NCI-H187 treated with DMSO at 0.1 percent for 48 hours (cell line): ENCODE data around the gene FABP3.
"Not testable (repeated sequence)": the region's sequence is repeated elsewhere in the genome, so short reads cannot be mapped to it uniquely, and the experiment has no call there.

Experiments used
- DNase-seq: peaks from one replicate; lab custom pipeline; 2025; lab: John Stamatoyannopoulos, UW

Gene FABP3

DNA sequence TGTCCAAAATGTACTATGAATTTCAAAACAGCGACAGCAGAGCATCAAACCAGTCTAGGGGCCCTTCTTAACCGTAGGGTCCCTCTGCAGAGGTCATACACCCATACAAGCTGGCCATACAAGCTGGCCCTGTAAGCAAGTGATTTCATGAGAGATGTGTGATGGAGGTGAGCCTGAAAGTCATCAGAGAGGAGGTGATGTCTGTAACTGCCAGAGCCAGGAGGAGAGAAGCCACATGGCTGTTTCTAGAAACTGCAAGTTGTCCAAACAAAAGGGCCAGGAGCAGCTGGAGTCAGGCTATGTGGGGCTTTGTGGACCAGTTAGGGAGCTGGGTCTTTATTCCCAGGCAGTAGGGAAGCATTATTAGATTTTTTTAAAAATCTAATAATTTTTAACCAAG, 25.4 kb upstream of the FABP3 start:
- no peak for DNase-seq

DNA sequence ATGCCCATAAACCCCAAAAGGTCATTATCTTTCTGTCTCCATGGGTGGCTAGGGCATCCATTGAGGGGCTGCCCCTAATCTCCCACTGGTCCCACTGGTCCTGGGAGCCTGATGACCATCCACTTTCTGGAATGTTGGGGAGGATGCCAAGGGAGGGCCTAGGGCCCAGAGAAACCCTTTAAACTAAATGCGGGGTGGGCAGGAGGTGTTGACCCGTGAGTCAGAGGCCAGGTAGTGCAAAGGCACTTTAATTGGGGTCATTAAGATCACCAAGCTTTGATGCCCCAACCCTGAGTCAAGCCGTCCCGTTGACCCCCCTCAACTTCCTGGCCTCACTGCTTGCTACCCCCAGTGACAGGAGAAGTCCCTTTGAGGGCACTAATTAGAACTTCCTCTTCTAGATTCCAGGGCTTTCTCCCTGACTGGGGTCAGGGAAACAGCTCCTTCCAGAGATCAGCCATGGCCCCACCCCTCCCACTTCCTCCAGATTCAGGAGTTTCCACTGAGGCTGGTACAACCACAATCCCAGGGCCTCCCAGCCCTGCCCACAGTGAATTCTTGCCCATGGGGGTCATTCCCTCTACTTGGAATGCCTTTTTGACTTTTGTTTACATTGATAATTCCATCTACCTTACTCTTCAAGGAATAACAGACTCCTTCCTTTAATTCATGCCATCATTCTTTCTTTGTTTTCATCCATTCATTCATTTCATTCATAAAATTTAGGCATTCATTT, 24.7 kb upstream of the FABP3 start:
- DNase-seq: no peak

DNA sequence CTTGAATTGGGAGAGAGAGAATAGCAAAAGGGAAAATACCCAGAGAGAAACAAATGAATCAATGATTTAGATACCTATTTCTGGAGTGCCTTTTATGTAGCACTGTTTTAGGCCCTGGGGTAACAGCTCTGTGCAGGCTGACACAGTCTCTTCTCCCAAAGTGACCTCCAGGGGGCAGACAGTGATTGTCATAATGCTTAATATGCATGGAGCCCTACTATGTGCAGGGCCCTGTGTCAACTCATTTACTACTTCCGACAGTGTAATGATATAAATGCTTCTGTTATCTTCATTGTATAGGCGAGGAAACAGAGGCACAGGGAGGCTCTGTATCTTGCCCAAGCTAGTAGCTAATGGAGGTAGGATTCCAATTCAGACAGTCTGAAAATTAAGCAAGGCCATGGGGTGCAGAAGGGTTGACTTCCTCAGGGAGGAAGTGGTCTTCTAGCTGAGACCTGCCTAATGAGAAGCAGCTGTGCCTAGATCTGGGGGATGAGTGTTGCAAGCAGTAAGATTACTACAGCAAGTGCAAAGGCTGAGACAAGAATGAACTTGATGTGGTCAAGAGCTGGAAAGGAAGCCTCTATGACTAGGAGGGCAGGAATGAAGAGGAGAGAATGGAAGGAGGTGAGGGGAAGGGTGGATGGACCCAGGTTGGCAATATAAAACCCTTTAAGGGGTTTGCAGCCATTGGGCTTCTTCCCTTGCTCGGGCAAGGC, 23.9 kb upstream of the FABP3 start:
- no peak for DNase-seq

GRCh38 chr1:31394584-31395193, 21.8 kb upstream of the FABP3 start:
- peak; percentile 62 for DNase-seq

DNA sequence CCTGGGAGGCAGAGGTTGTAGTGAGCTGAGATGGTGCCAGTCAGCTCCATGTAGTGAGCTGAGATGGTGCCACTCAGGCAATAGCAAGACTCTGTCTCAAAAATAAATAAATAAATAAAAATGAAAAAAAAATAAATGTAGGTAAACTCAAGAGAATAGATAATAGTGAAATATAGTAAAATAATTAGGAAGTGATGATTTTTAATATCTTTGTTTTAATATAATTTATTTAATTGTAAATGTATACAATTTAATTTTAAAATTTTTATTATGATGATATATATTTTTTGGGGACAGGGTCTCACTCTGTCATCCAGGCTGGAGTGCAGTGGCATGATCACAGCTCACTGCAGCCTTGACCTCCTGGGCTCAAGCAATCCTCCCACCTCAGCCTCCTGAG, 20.6 kb upstream of the FABP3 start:
- DNase-seq: no peak

DNA sequence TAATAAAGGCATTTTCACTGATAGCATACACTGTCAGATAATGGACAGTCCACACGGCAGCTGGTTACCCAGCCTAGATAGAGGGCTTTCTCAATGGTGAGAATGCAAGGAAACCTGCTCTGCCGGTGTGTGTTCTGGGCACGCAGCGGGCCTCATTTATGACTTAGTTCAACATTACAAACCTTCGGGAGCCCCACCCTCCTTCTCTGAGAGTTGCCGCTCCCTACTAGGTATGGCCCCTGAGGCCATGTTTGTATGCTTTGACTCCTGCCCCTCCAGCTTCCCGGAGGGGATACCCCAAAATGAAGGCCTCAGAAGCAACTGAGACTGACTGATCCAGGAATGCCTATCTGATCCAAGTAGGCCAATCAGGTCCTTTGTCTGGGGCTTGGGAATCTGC, 17.2 kb upstream of the FABP3 start:
- no peak for DNase-seq

DNA sequence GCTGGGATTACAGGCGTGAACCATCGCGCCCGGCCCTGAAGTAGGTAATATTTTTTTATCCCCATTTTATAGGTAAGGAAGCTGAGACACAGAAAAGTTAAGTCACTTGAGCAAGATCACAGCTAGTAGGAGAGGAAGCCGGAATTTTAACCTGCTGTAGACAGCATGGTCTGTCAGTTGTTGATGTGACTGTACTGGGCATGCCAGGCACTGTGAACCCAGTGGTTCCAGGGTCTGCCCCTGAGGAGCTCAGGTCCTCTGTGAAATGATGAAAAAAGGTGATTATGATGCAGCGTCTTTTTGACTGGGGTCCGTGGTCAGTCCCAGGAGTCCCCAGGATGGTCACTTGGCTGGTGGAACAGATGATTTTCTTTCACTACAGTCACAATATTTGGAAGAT, 16.7 kb upstream of the FABP3 start:
- no peak for DNase-seq

- DNase-seq: no peak
These were observed 14.7 kb upstream of the FABP3 start for GRCh38 chr1:31387612-31388011.

DNA sequence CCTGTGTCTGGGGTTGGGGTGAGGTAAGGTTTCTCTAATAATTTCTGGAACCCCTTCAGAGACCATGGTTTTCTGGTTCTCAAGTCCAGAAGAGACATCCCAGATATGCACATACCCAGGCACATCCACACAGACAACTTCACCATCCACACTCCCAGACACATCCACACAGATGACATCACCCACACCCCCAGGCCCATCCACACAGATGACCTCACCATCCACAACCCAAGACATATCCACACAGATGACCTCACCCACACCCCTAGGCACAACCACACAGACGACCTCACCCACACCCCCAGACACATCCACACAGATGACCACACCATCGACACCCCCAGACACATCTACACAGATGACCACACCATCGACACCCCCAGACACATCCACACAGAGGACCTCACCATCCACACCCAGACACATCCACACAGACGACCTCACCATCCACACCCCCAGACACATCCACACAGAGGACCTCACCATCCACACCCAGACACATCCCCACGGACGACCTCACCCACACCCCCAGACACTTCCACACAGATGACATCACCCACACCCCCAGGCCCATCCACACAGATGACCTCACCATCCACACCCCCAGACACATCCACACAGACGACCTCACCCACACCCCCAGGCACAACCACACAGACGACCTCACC, 13.8 kb upstream of the FABP3 start:
- not testable (repeated sequence) for DNase-seq

DNA sequence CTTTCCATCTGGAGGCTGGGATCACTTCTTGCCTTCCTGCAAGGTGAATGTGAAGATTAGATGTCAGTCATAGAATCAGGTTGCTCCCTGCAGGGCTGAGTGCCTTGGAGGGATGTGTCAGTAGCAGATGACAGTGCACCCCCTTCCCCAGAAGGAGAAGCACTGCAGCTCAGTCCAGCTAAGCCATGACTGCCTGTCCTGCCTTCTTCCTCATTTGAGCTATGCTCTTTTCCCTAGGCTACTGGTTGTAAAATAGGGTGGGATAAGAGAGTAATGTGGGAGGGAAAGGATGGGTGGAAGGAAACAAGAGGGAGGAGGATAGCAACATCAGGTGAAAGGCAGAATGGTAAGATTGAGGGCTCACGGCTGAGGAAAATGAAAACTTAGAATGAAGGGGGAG, 11.1 kb upstream of the FABP3 start:
- no peak for DNase-seq

DNA sequence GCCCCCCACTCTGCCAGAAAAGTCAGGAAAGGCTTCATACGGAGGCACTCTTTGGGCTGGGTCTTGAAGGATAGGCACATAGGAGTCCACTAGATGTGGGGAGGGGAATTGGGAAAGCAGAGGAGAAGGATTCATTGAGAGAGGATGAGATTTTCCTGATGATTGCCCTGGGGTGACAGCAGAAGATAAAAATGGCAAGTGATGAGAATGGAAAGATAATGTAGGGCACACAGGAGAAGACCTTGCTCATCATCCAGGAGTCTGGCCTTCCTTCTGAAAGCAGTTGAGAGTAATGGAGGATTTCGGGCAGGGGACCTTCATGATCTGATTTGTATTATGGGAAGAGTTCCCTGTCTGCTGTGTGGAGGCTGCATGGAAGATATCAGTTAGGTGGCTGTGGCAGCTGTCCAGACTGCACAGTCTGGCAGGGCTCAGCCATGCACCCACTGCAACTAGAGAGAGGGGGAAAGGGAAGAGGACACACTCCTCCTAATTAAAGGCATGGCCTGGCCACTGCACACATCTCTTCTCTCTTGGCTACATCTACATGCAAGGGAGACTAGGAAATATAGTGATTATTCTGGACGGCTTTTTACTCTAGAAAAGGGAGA, 9.6 kb upstream of the FABP3 start:
- DNase-seq: no peak

- DNase-seq: no peak
These were observed 8.8 kb upstream of the FABP3 start for GRCh38 chr1:31381394-31382294.

DNA sequence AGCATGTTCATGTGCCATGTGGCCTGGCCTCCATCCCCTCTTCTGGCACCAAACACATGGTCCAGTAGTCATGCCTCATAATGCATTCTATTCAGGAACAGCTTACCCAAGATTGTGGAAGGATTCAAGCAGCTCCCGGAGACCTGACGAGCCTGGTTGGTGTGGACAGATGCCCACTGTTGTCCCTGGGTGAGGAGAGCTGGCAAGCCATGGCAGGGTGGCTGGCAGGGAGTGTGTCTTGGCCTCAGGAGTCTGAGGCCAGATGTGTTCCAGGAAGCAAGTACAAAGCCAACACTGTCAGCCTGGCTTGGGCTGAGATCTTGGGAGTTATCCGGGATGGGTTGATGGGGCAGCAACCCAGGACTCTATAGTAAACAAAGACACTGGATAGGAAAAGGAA, 7.3 kb upstream of the FABP3 start:
- no peak for DNase-seq

GRCh38 chr1:31378001-31378400, 5.1 kb upstream of the FABP3 start:
- DNase-seq: no peak

DNA sequence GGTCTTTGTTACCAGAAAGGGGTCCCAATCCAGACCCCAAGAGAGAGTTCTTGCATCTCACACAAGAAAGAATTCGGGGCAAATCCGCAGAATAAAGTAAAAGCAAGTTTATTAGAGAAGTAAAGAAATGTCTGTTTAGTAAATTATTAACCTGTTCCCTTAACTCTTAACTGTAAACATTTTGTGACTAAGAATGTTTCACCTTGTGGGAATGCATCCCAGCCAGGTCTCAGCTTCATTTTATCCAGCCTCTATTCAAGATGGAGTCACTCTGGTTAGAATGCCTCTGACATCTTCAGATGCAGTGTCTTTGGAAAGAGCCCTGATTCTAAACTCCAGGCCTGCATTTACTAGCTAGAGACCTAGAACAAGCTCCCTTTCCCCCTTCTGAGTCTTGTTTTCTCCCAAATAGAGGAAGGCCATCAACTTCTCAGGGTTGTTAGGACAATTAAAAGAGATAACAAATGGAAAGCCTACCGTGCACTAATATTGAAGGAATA, 4.5 kb upstream of the FABP3 start:
- DNase-seq: no peak

DNA sequence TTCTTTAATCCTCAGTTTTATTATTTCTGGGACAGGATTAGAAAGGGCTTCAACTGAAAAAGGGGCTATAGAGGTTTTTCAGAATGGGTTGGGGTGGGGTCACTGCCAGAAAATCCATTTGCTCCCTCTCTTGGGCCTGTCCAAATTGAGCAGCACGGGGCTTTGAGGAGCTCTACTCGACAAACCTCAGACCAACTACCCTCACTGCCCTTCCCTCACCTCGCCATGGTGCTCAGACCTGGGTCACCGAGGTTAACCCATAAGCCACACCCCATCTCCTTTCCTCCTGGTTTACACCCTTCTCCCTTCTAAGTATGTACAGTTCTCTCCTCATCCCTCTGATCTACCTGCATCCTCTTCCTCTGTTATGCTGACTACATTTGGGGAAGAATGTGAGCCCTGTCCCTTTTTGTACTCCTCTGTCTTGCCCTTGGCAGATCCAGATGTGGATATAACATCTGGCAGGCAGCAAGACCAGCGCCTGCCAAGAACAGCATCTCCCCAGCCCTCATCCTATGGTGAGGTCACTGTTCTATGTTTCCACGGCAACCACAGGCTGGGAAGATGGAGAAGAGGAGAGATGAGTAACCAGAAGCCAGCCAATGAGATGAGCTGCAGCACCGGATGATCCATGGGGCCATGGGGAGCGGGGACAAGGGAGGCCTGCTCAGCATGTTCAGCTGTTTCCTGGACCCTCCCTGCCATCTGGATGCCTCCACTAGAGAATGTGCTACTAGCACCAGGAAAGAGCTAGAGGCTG, 3.7 kb upstream of the FABP3 start:
- DNase-seq: no peak

GRCh38 chr1:31374511-31375196, 1.8 kb upstream of the FABP3 start:
- no peak for DNase-seq

- no peak for DNase-seq
These were observed 1.1 kb upstream of the FABP3 start for GRCh38 chr1:31373897-31374486.

DNA sequence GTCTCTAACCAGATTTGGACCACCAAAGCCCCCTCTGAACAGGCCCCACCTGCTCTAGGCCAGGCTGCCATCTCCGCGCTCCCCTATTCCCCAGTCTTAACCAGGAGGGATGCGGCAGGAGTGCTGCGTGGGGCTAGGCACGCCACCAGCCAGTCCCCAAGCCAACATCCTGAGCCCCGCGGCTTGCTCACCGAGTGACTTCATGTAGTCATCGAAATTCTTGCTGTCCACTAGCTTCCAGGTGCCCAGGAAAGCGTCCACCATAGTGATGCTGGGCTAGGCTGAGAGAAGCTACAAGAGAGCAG, 173 bp downstream of the FABP3 start:
- DNase-seq: no peak

DNA sequence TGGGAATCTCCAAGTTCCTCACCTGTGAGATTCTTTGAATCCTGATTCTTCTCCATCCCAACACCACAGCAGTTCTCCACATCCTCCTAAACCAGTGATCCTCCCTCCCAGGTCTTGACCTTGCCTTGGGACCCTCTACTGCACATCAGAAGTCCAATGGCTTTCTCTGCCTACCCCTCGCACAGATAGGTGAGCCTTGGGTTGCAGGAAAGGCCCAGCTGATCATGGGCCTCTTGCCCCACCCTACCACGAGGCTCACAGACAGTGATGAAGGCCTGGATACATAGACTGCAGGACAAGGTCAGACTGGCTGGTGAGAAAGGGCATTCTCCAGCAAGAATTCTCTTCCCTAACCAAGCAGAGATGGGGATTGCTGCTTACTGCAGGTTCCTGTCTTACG, 825 bp downstream of the FABP3 start:
- DNase-seq: no peak
